K562 (cell line): ENCODE results near the gene FSTL4. TPM values are rescaled to one million over a fixed set of nuclear protein-coding genes. Genes with fewer than 3 reads are reported as not detected.

ENCODE experiments used
- ATAC-seq: fragments of 200-7000 bp; cut with Tn5 transposase; 3 replicates; pipeline ENCODE4 v1.9.1; 2020; ENCODE audit warnings: moderate library complexity
- BruUV-seq: library from RNA; stranded (reverse); fragments of 400-500 nt; replicated peaks from 2 replicates; lab custom pipeline; 2021; lab: Mats Ljungman, UMichigan
- CTCF ChIA-PET: fragments of 300-600 bp; formaldehyde crosslinking; extraction: SDS; loops from one replicate; lab custom pipeline; 2021; ENCODE audit warnings: low intra/inter-chr PET ratio; lab: Yijun Ruan, JAX
- POLR2A ChIA-PET: fragments of 300-600, 350-650 bp; sonication (Branson Sonifier 250); formaldehyde crosslinking; extraction: SDS; loops from one replicate; lab custom pipeline; 2021; ENCODE audit warnings: antibody characterized with exemption, inconsistent platforms; lab: Yijun Ruan, JAX
- DNase-seq, 4 experiments: peaks; one replicate each; pipeline versions ENCODE4 v3.0.0 to v3.0.0-alpha.2; 2011 to 2018; ENCODE audit warnings: low spot score in 3 of 4, mixed read lengths in 3 of 4; ENCODE audit errors: extremely low read depth in 1 of 4
- FAIRE-seq: peaks from 2 replicates; lab custom pipeline; 2011; peaks lifted over from hg19 to GRCh38; lab: Jason Lieb, UNC
- H2AFZ ChIP-seq: 2 replicates; pipeline ENCODE4 v1.6.0; 2011; ENCODE audit warnings: low read depth, low read length, control low read depth, inconsistent platforms
- H3K27ac ChIP-seq: fragments of 200-600 bp; 3 replicates; pipeline ENCODE4 v1.8.0; 2011; ENCODE audit warnings: low read depth, mild to moderate bottlenecking, control low read depth, inconsistent platforms, low read length, moderate library complexity, mixed read lengths; ENCODE audit errors: extremely low read depth
- H3K27me3 ChIP-seq, 2 experiments: fragments of 300-600 bp in 1 of 2; 2 replicates in 1 of 2; 3 replicates in 1 of 2; pipeline versions ENCODE4 v1.6.0 to v1.8.0; 2011; ENCODE audit warnings: inconsistent platforms in 2 of 2, low read length in 2 of 2, mild to moderate bottlenecking in 1 of 2, mixed read lengths in 1 of 2, moderate library complexity in 1 of 2; ENCODE audit not compliant: control insufficient read depth in 2 of 2, insufficient read depth in 2 of 2
- H3K36me3 ChIP-seq: fragments of 300-600 bp; 3 replicates; pipeline ENCODE4 v1.8.0; 2011; ENCODE audit warnings: mild to moderate bottlenecking, low read length, inconsistent platforms; ENCODE audit not compliant: control insufficient read depth, insufficient read depth
- H3K4me1 ChIP-seq, 2 experiments: fragments of 200-600 bp in 1 of 2; replicated peaks in 1 of 2; 2 replicates in 1 of 2; 3 replicates in 1 of 2; pipeline versions ENCODE4 v1.5.1 to v1.8.0; 2011; ENCODE audit warnings: inconsistent platforms in 2 of 2, low read length in 2 of 2, mild to moderate bottlenecking in 1 of 2, mixed read lengths in 1 of 2, moderate library complexity in 1 of 2; ENCODE audit not compliant: control insufficient read depth in 2 of 2, insufficient read depth in 2 of 2
- H3K4me2 ChIP-seq: 2 replicates; pipeline ENCODE4 v1.6.1; 2011; ENCODE audit warnings: low read length, control low read depth, inconsistent platforms, mixed read lengths; ENCODE audit not compliant: insufficient read depth
- H3K4me3 ChIP-seq: fragments of 200-600 bp; sonication (generic), shearing (Covaris generic); 2 replicates; pipeline ENCODE4 v1.5.1; 2016; ENCODE audit warnings: control low read depth, inconsistent platforms
- H3K79me2 ChIP-seq: fragments of 200-600 bp; 3 replicates; pipeline ENCODE4 v1.8.0; 2011; ENCODE audit warnings: low read length, inconsistent platforms; ENCODE audit not compliant: control insufficient read depth, insufficient read depth
- H3K9ac ChIP-seq, 2 experiments: 2 replicates each; pipeline versions ENCODE4 v1.6.0 to v1.6.1; 2011; ENCODE audit warnings: low read depth in 2 of 2, low read length in 2 of 2, control low read depth in 1 of 2, inconsistent platforms in 1 of 2, mild to moderate bottlenecking in 1 of 2, mixed read lengths in 1 of 2; ENCODE audit not compliant: insufficient read depth in 1 of 2
- H3K9me1 ChIP-seq: one replicate; pipeline ENCODE4 v1.6.0; 2011; ENCODE audit warnings: inconsistent platforms, mild to moderate bottlenecking, low read length, moderate library complexity; ENCODE audit not compliant: control insufficient read depth, insufficient read depth
- H3K9me3 ChIP-seq: replicated peaks from 2 replicates; pipeline ENCODE4 v1.5.1; 2011; ENCODE audit warnings: low read depth, low read length, inconsistent platforms; ENCODE audit not compliant: control insufficient read depth, insufficient read depth
- H4K20me1 ChIP-seq: replicated peaks from 2 replicates; pipeline ENCODE4 v1.6.1; 2011; ENCODE audit warnings: low read length, inconsistent platforms, mixed read lengths; ENCODE audit not compliant: control insufficient read depth, insufficient read depth
- MXI1 ChIP-seq: IDR thresholded peaks from 2 replicates; pipeline ENCODE4 v1.6.1; 2011; ENCODE audit warnings: low read depth, mild to moderate bottlenecking, improper control_type of control experiment, low read length
- RAD21 ChIP-seq, 2 experiments: fragments of 250-450 bp in 1 of 2; fragments of 450-650 bp in 1 of 2; sonication (Bioruptor Pico) in 1 of 2; formaldehyde crosslinking in 1 of 2; IDR thresholded peaks in 1 of 2; conservative IDR thresholded peaks in 1 of 2; 2 replicates each; pipeline versions ENCODE4 v1.4.0 to v1.8.0; 2020 to 2022; ENCODE audit warnings: mild to moderate bottlenecking in 2 of 2, moderate library complexity in 1 of 2
- TARDBP ChIP-seq: fragments of 450-650 bp; IDR thresholded peaks from 2 replicates; pipeline ENCODE4 v1.6.1; 2016
- ZNF445 ChIP-seq: fragments of 250-450 bp; sonication (Bioruptor Pico); IDR thresholded peaks from 2 replicates; pipeline ENCODE4 v1.4.0; 2020; ENCODE audit warnings: low read depth, mild to moderate bottlenecking, moderate library complexity
- WGBS: fragments of 100-300 bp; shearing (Covaris generic); methylation state at CpG from one replicate; pipeline ENCODE4 v1.1.6; 2016; ENCODE audit warnings: low coverage, mixed read lengths; ENCODE audit not compliant: insufficient coverage; ENCODE audit errors: missing lambda C conversion rate; 5-methylcytosine and 5-hydroxymethylcytosine counted together
- in situ Hi-C: fragments of 300-500 bp; cut with MboI; formaldehyde crosslinking; loops from 4 replicates; pipeline ENCODE4 v1.15.0; 2018; ENCODE audit warnings: inconsistent platforms, mixed read lengths
- intact Hi-C: fragments of 100-400 bp; cut with micrococcal nuclease; formaldehyde crosslinking; loops from 2 replicates; pipeline ENCODE4 v1.14.2; 2022
- polyA plus RNA-seq, 8 experiments: library from polyadenylated mRNA; depleted of rRNA in 4 of 8; stranded (reverse) in 5 of 8; unstranded in 3 of 8; fragments of >200 nt; fragmentation: Nextera tagmentation in 2 of 8; fragmentation: Illumina TruSeq in 1 of 8; extraction: Ambion mirVana in 2 of 8; extraction: Trizol in 1 of 8; gene quantifications; 2 replicates each; pipeline versions ENCODE4 v1.2.1 to v1.2.3, GENCODE V29; 2011 to 2014; ENCODE audit warnings: inconsistent platforms in 1 of 8, missing spikeins in 1 of 8
- total RNA-seq, 7 experiments: library from RNA; depleted of rRNA in 6 of 7; stranded (reverse); fragments of >200 nt in 6 of 7; fragmentation: Illumina TruSeq in 2 of 7; extraction: Trizol in 2 of 7; gene quantifications; 2 replicates each; pipeline versions ENCODE4 v1.2.1 to v1.2.3, GENCODE V29; 2011 to 2021; ENCODE audit warnings: low replicate concordance in 1 of 7

FSTL4 gene
- total and polyA plus RNA-seq, 9 of the 15 experiments (the other 6 are each of a cell fraction or from before 2014, with no cell fraction given): 0.08 to 0.18 (median 0.10) TPM; not detected in 5

GRCh38 chr5:133391354-133392136 is 220.8 kb downstream of the FSTL4 start:
- H3K79me2 ChIP-seq: no peaks in the 10 kb centered on the region
- H2AFZ ChIP-seq: no peak overlapping the region
- no peaks in the 10 kb centered on the region for H3K36me3 ChIP-seq
- ATAC-seq (no peak), DNase-seq (no peak), FAIRE-seq (no peak)
- CTCF ChIA-PET: no interaction called here
- intact Hi-C loops: no loop called here
- no TSS peak for BruUV-seq
- no peaks in the 10 kb centered on the region for H3K4me1 ChIP-seq
- H3K9ac ChIP-seq: no peak overlapping the region
- H3K4me2 ChIP-seq: no peak overlapping the region
- no peaks in the 10 kb centered on the region for H3K9me3 ChIP-seq
- H4K20me1 ChIP-seq: no peaks in the 10 kb centered on the region
- WGBS: under 1% methylated on average over 9 of the region's 9 CpGs
- peaks cover 7 to 47% of the 10 kb centered on the region in 2 experiments for H3K27me3 ChIP-seq
- TF ChIP-seq MXI1: no peak
- TF ChIP-seq TARDBP: no peak
- no peak for TF ChIP-seq ZNF445 (CRISPR knock-in tag)
- no peak for TF ChIP-seq RAD21 (CRISPR knock-in tag; conservative IDR thresholded peaks at IDR 0.05 in 1 of 2, IDR thresholded peaks at IDR 0.05 in 1 of 2)
- TF ChIP-seq, all 486 proteins: peak for 0
- in situ Hi-C loops: no loop called here
- no peak overlapping the region for H3K4me3 ChIP-seq
- no peaks in the 10 kb centered on the region for H3K9me1 ChIP-seq
- no peak overlapping the region for H3K27ac ChIP-seq
- POLR2A ChIA-PET: no interaction called here
